ENCODE measurements around the gene LRP1-AS.

DNA sequence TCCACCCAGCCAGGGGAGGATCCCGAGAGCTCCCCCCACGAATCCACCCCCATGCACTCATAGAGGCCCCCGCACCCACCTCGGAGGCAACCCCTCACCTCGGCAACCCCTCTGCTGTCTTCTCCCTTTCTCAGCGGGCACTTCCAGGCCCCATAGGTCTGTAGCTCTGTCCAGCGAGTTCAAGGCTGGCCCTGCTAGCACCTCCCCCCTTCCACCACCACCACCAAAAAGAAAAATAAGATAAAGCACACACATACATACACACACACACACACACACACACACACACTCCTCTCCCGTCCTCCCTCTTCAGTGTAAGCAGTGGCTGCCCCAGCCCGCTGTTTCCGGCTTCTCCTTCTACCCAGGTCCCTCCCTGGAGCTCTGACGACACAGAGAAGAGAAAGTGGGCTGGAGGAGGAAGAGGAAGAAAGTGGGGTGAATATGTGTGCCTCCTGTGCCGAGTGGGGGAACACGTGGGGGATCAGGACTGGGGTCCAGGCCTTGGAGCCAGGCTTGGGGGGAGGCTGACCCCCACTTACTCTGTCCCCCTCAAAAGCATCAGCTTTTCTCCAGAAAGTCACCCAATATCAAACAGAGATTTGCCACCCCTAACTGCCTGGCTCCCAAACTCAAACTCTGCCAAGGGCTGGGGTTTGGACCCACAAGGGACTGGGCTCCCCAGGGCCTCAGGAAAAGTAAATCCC is 36.2 kb downstream of the LRP1-AS start, which contains the start of gene STAT6:
- TF ChIP-seq SMC3 (IDR thresholded peaks at IDR 0.05) (no peak), CTCF (IDR thresholded peaks at IDR 0.05) (no peak; the same call in 2 of the 3 replicates), HEYL (CRISPR knock-in tag; IDR thresholded peaks at IDR 0.05) (no peak), KDM5A (IDR thresholded peaks at IDR 0.05) (no peak), POLR2AphosphoS2 (conservative IDR thresholded peaks at IDR 0.05; ENCODE audit: low read length) (no peak), REST (IDR thresholded peaks at IDR 0.05) (no peak), MAX (IDR thresholded peaks at IDR 0.05) (peak; percentile 43), POLR2A (IDR thresholded peaks at IDR 0.05; ENCODE audit: low read length) (peak; percentile 37), CHD2 (IDR thresholded peaks at IDR 0.05; ENCODE audit: low read length, partially characterized antibody) (no peak), MYC (IDR thresholded peaks at IDR 0.05; ENCODE audit: borderline replicate concordance, low read length) (peak; percentile 16; the same call in 1 of the 2 replicates), HDAC2 (IDR thresholded peaks at IDR 0.05) (no peak), JUN (IDR thresholded peaks at IDR 0.05) (no peak)
